GM18951 (cell line): ENCODE results near the gene TXN.
"Not testable (repeated sequence)": the region's sequence is repeated elsewhere in the genome, so short reads cannot be mapped to it uniquely, and the experiment has no call there.

Source experiments
- POLR2A ChIP-seq: IDR thresholded peaks from 4 replicates; pipeline ENCODE4 v1.6.1; 2011; ENCODE audit warnings: mild to moderate bottlenecking; ENCODE audit not compliant: insufficient read length, insufficient read depth; ENCODE audit errors: extremely low read depth
- in situ Hi-C: fragments of 300-500 bp; cut with MboI; formaldehyde crosslinking; loops from one replicate; pipeline ENCODE4 v1.12.0; 2022; ENCODE audit warnings: low sequenced_read_pairs, mixed read lengths, inconsistent platforms; ENCODE audit not compliant: unreplicated experiment

TXN gene

GRCh38 chr9:110276781-110277180, 20.5 kb upstream of the TXN start:
- in situ Hi-C loops = no loop called here
- no peak for TF ChIP-seq POLR2A

- in situ Hi-C loops = no loop called here
- TF ChIP-seq POLR2A = no peak
Observed at GRCh38 chr9:110270211-110270995, 14.1 kb upstream of the TXN start.

- in situ Hi-C loops = no loop called here
Observed at GRCh38 chr9:110266795-110267194, 10.5 kb upstream of the TXN start.

GRCh38 chr9:110261632-110262031, 5.3 kb upstream of the TXN start:
- TF ChIP-seq POLR2A = no peak
- in situ Hi-C loops = no loop called here

More at GRCh38 chr9:110266795-110267194, 10.5 kb upstream of the TXN start:
- TF ChIP-seq POLR2A = no peak

- in situ Hi-C loops = no loop called here
Observed at GRCh38 chr9:110260911-110261310, 4.6 kb upstream of the TXN start.

GRCh38 chr9:110259566-110259965, 3.3 kb upstream of the TXN start:
- no peak for TF ChIP-seq POLR2A
- in situ Hi-C loops = no loop called here

More at GRCh38 chr9:110260911-110261310, 4.6 kb upstream of the TXN start:
- TF ChIP-seq POLR2A = no peak

GRCh38 chr9:110258690-110259091, 2.4 kb upstream of the TXN start:
- in situ Hi-C loops = no loop called here
- TF ChIP-seq POLR2A = no peak

- in situ Hi-C loops = no loop called here
- no peak for TF ChIP-seq POLR2A
Observed at GRCh38 chr9:110257956-110258355, 1.6 kb upstream of the TXN start.

- in situ Hi-C loops = no loop called here
- TF ChIP-seq POLR2A = no peak
Observed at GRCh38 chr9:110257097-110257841, 962 bp upstream of the TXN start.

GRCh38 chr9:110255463-110256379, 586 bp downstream of the TXN start:
- in situ Hi-C loops = no loop called here
- TF ChIP-seq POLR2A = no peak

GRCh38 chr9:110255034-110255462, 1.3 kb downstream of the TXN start:
- in situ Hi-C loops = no loop called here
- TF ChIP-seq POLR2A = no peak

GRCh38 chr9:110254500-110254899, 1.8 kb downstream of the TXN start:
- TF ChIP-seq POLR2A = no peak
- in situ Hi-C loops = no loop called here

GRCh38 chr9:110252509-110253139, 3.7 kb downstream of the TXN start:
- no peak for TF ChIP-seq POLR2A
- in situ Hi-C loops = no loop called here

GRCh38 chr9:110251770-110252169, 4.5 kb downstream of the TXN start:
- in situ Hi-C loops = not testable (repeated sequence)
